ENCODE measurements around the gene MCM8. TPM values are rescaled to one million over a fixed set of nuclear protein-coding genes. Genes with fewer than 3 reads are reported as not detected.

Gene MCM8
- 38.0 and 43.8 TPM in 2 replicates for total RNA-seq (2014; rRNA removed; shearing (Covaris generic))

- peak; percentile 98 for DNase-seq (ENCODE audit: low read depth)
Measured at GRCh38 chr20:5950271-5951031, at the start of gene MCM8, which contains the start of gene TRMT6. Gene MCM8 (plus strand): TSS chr20:5950652. CDS start chr20:5952016, 1,364 bp downstream. Gene TRMT6 (minus strand): TSS chr20:5950533. CDS start chr20:5950405, 128 bp downstream.

- no peak for DNase-seq (ENCODE audit: low read depth)
Measured at GRCh38 chr20:5900908-5901307, 49.5 kb upstream of the MCM8 start.

- DNase-seq (ENCODE audit: low read depth): no peak
Measured at GRCh38 chr20:5908981-5909380, 41.5 kb upstream of the MCM8 start.

- no peak for DNase-seq (ENCODE audit: low read depth)
Measured at GRCh38 chr20:5910186-5910585, 40.3 kb upstream of the MCM8 start.

- peak; percentile 17 for DNase-seq (ENCODE audit: low read depth)
Measured at GRCh38 chr20:5913166-5913565, 37.3 kb upstream of the MCM8 start.

GRCh38 chr20:5914859-5915258, 35.6 kb upstream of the MCM8 start:
- no peak for DNase-seq (ENCODE audit: low read depth)

- peak; percentile 83 for DNase-seq (ENCODE audit: low read depth)
Measured at GRCh38 chr20:5918856-5919625, 31.4 kb upstream of the MCM8 start.

- DNase-seq (ENCODE audit: low read depth): peak; percentile 14
Measured at GRCh38 chr20:5919626-5920544, 30.6 kb upstream of the MCM8 start.

GRCh38 chr20:5920581-5920980, 29.9 kb upstream of the MCM8 start:
- no peak for DNase-seq (ENCODE audit: low read depth)

GRCh38 chr20:5923493-5923892, 27.0 kb upstream of the MCM8 start:
- no peak for DNase-seq (ENCODE audit: low read depth)

GRCh38 chr20:5925551-5925950, 24.9 kb upstream of the MCM8 start:
- DNase-seq (ENCODE audit: low read depth): no peak

- no peak for DNase-seq (ENCODE audit: low read depth)
Measured at GRCh38 chr20:5927749-5928462, 22.5 kb upstream of the MCM8 start.

- no peak for DNase-seq (ENCODE audit: low read depth)
Measured at GRCh38 chr20:5928836-5929715, 21.4 kb upstream of the MCM8 start.

- no peak for DNase-seq (ENCODE audit: low read depth)
Measured at GRCh38 chr20:5931411-5931810, 19.0 kb upstream of the MCM8 start.

GRCh38 chr20:5932796-5933195, 17.7 kb upstream of the MCM8 start:
- DNase-seq (ENCODE audit: low read depth): no peak

- DNase-seq (ENCODE audit: low read depth): no peak
Measured at GRCh38 chr20:5933802-5934436, 16.5 kb upstream of the MCM8 start.

- DNase-seq (ENCODE audit: low read depth): no peak
Measured at GRCh38 chr20:5935384-5935783, 15.1 kb upstream of the MCM8 start.

- DNase-seq (ENCODE audit: low read depth): no peak
Measured at GRCh38 chr20:5936238-5936637, 14.2 kb upstream of the MCM8 start.

- no peak for DNase-seq (ENCODE audit: low read depth)
Measured at GRCh38 chr20:5938456-5939029, 11.9 kb upstream of the MCM8 start.
